ENCODE measurements around the gene ADCYAP1.
"Not testable (repeated sequence)": the region's sequence is repeated elsewhere in the genome, so short reads cannot be mapped to it uniquely, and the experiment has no call there.

ADCYAP1 gene

DNA sequence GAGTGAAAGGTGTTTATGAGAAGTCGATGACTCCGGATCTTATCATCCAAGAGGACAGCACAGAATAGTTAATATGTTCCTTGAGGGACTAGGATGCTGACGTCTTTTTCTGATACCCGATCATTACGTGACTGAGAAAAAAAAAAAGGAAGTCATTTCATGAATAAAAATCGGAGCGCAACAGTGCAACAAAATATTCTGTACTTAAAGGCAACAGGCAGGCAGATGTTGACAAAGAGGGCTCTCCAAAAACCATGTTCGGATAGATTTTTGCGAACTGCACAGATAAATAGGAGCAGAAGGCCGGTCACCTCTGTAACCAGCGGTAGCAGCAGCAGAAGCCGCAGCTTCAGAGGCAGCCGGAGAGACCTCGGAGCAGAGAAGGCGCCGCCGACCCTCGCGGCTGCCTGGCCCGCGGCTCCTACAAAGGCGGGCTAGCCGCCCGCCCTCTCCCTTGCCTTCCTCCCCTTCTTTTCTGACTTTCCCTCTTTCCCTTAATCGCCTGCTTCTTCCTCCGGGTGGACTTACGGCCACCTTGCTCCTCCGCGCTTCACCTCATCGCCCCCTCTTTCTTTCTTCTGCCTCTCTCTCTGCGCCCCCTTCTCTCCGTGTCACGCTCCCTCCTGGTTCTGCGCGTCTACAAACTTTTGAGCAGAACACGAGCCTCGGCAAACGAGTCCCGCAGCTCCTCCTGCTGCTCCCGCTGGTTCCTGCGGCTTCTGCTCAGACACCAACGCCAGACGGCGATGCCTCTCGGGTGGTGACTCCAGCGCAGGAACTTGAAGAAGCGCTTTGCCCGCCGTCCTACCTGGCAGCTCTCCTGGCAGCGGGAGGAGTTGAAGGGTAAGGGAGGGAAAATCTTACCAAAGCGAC, at the start of gene ADCYAP1:
TSS of gene ADCYAP1 (plus strand) at position 654 of the 873 bp plus-strand sequence. CDS start 516 bp downstream, outside the sequence.
- peaks cover 99% of the 10 kb centered on the region for H3K27me3 ChIP-seq (ENCODE audit: insufficient read depth, low read length)
- no peaks in the 10 kb centered on the region for H3K79me2 ChIP-seq (ENCODE audit: control insufficient read depth, insufficient read depth, low read length, unreplicated experiment)
- H2AFZ ChIP-seq (ENCODE audit: low read length, unreplicated experiment): no peak within 1 kb of the TSS
- H3K4me3 ChIP-seq (ENCODE audit: low read depth, low read length): no peak within 1 kb of the TSS
- H3K4me1 ChIP-seq (ENCODE audit: control insufficient read depth, insufficient read depth, low read length, unreplicated experiment): no peaks in the 10 kb centered on the region
- H3K27ac ChIP-seq (ENCODE audit: low read depth, low read length): no peak within 1 kb of the TSS
- no peaks in the 10 kb centered on the region for H3K36me3 ChIP-seq (ENCODE audit: insufficient read depth, low read length)

GRCh38 chr18:857986-858385, 46.7 kb upstream of the ADCYAP1 start:
- no peaks in the 10 kb centered on the region for H3K79me2 ChIP-seq (ENCODE audit: control insufficient read depth, insufficient read depth, low read length, unreplicated experiment)
- no peak overlapping the region for H3K4me3 ChIP-seq (ENCODE audit: low read depth, low read length)
- no peaks in the 10 kb centered on the region for H3K27me3 ChIP-seq (ENCODE audit: insufficient read depth, low read length)
- no peaks in the 10 kb centered on the region for H3K4me1 ChIP-seq (ENCODE audit: control insufficient read depth, insufficient read depth, low read length, unreplicated experiment)
- H3K36me3 ChIP-seq (ENCODE audit: insufficient read depth, low read length): no peaks in the 10 kb centered on the region
- H2AFZ ChIP-seq (ENCODE audit: low read length, unreplicated experiment): no peak overlapping the region
- no peak overlapping the region for H3K27ac ChIP-seq (ENCODE audit: low read depth, low read length)

DNA sequence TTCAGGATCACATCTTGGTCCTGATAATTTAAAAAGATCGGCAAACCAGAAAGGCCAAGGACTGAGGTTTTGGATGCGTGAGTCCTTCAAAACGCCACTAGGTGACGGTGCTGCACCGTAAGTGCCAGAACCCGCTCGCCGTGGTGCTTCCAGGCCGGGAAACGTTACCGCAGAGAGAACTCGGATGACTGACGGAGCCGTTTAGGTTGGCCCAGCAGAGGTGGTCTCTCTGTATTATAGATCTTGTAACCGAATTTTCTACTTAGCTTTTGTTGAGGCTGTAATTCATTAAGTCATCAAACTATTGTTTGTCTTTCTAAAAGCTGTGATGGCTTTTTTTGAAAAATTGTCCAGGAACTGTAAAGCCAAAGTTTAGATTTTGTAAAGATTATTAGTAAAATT, 39.8 kb upstream of the ADCYAP1 start:
- Histone ChIP-seq H3K4me1 (ENCODE audit: control insufficient read depth, insufficient read depth, low read length, unreplicated experiment) (no peaks in the 10 kb centered on the region), H2AFZ (ENCODE audit: low read length, unreplicated experiment) (no peak overlapping the region), H3K27me3 (ENCODE audit: insufficient read depth, low read length) (peaks cover 21% of the 10 kb centered on the region), H3K27ac (ENCODE audit: low read depth, low read length) (no peak overlapping the region), H3K36me3 (ENCODE audit: insufficient read depth, low read length) (no peaks in the 10 kb centered on the region), H3K4me3 (ENCODE audit: low read depth, low read length) (no peak overlapping the region), H3K79me2 (ENCODE audit: control insufficient read depth, insufficient read depth, low read length, unreplicated experiment) (no peaks in the 10 kb centered on the region)

GRCh38 chr18:867257-867656, 37.4 kb upstream of the ADCYAP1 start:
- Histone ChIP-seq H3K36me3 (ENCODE audit: insufficient read depth, low read length) (no peaks in the 10 kb centered on the region), H2AFZ (ENCODE audit: low read length, unreplicated experiment) (no peak overlapping the region), H3K27me3 (ENCODE audit: insufficient read depth, low read length) (peaks cover 24% of the 10 kb centered on the region), H3K4me1 (ENCODE audit: control insufficient read depth, insufficient read depth, low read length, unreplicated experiment) (no peaks in the 10 kb centered on the region), H3K79me2 (ENCODE audit: control insufficient read depth, insufficient read depth, low read length, unreplicated experiment) (no peaks in the 10 kb centered on the region), H3K27ac (ENCODE audit: low read depth, low read length) (no peak overlapping the region), H3K4me3 (ENCODE audit: low read depth, low read length) (no peak overlapping the region)

- not testable (repeated sequence) for H3K79me2 ChIP-seq (ENCODE audit: control insufficient read depth, insufficient read depth, low read length, unreplicated experiment); H2AFZ ChIP-seq (ENCODE audit: low read length, unreplicated experiment); H3K36me3 ChIP-seq (ENCODE audit: insufficient read depth, low read length); H3K4me1 ChIP-seq (ENCODE audit: control insufficient read depth, insufficient read depth, low read length, unreplicated experiment); H3K27ac ChIP-seq (ENCODE audit: low read depth, low read length); H3K4me3 ChIP-seq (ENCODE audit: low read depth, low read length)
- peaks cover 14% of the 10 kb centered on the region for H3K27me3 ChIP-seq (ENCODE audit: insufficient read depth, low read length)
These were observed 31.2 kb upstream of the ADCYAP1 start for GRCh38 chr18:873426-873825.

DNA sequence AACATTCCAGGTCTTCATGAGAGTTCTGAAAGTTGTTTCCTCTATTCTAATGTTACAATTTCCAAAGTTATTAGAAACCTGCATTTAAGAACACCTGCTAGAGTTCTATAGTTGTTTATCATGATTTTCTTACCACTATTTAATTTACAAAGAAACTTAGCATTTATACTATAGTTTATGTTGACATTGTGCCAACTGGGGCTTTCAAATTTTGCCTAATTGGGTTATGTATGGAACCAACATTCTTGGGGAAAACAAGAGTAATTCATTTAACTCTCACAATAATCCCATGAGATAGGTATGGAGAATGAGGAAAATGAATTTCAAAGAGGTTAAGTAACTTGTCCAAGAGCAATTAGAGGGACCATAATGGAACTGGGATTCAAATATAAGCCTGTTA, 28.8 kb upstream of the ADCYAP1 start:
- H3K36me3 ChIP-seq (ENCODE audit: insufficient read depth, low read length): no peaks in the 10 kb centered on the region
- no peak overlapping the region for H3K4me3 ChIP-seq (ENCODE audit: low read depth, low read length)
- H3K27ac ChIP-seq (ENCODE audit: low read depth, low read length): no peak overlapping the region
- H3K79me2 ChIP-seq (ENCODE audit: control insufficient read depth, insufficient read depth, low read length, unreplicated experiment): no peaks in the 10 kb centered on the region
- H3K27me3 ChIP-seq (ENCODE audit: insufficient read depth, low read length): peaks cover 20% of the 10 kb centered on the region
- no peak overlapping the region for H2AFZ ChIP-seq (ENCODE audit: low read length, unreplicated experiment)
- H3K4me1 ChIP-seq (ENCODE audit: control insufficient read depth, insufficient read depth, low read length, unreplicated experiment): no peaks in the 10 kb centered on the region

DNA sequence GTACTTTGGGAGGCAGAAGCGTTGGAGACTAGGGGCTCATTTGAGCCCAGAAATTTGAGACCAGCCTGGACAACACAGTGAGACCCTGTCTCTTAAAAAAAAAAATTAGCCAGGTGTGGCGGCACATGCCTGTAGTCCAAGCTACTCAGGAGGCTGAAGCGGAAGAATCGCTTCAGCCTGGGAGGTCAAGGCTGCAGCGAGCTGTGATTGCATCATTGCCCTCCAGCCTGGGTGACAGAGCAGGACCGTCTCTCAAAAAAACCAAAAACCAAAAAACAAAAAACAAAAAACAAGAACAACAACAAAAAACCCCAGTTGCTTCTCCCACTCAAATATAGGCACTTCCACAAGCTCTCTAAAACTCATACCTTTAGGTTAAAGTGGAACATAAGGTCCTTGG, 27.4 kb upstream of the ADCYAP1 start:
- H3K36me3 ChIP-seq (ENCODE audit: insufficient read depth, low read length): no peaks in the 10 kb centered on the region
- H3K27me3 ChIP-seq (ENCODE audit: insufficient read depth, low read length): peaks cover 19% of the 10 kb centered on the region
- no peaks in the 10 kb centered on the region for H3K4me1 ChIP-seq (ENCODE audit: control insufficient read depth, insufficient read depth, low read length, unreplicated experiment)
- H3K27ac ChIP-seq (ENCODE audit: low read depth, low read length): no peak overlapping the region
- H3K79me2 ChIP-seq (ENCODE audit: control insufficient read depth, insufficient read depth, low read length, unreplicated experiment): no peaks in the 10 kb centered on the region
- no peak overlapping the region for H2AFZ ChIP-seq (ENCODE audit: low read length, unreplicated experiment)
- no peak overlapping the region for H3K4me3 ChIP-seq (ENCODE audit: low read depth, low read length)

DNA sequence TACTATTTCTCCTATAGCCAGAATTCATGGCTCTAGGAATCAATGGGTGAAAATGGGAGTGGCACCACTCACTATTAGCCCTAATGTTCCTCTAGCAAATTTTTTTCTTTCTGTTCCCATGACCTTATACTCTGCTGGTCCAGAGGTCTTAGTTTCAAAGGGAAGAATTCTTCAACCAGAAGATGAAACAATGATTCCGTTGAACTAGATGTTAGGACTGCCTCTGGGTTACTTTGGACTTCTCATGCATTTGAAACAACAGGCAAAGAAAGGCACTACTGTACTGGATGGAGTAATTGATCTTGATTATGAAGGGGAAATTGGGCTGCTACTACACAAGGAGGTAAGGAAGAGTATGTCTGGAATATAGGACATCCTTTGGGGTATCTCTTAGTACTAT, 18.6 kb upstream of the ADCYAP1 start:
- no peaks in the 10 kb centered on the region for H3K36me3 ChIP-seq (ENCODE audit: insufficient read depth, low read length)
- H3K4me1 ChIP-seq (ENCODE audit: control insufficient read depth, insufficient read depth, low read length, unreplicated experiment): no peaks in the 10 kb centered on the region
- no peak overlapping the region for H3K4me3 ChIP-seq (ENCODE audit: low read depth, low read length)
- H3K27me3 ChIP-seq (ENCODE audit: insufficient read depth, low read length): peaks cover 17% of the 10 kb centered on the region
- no peak overlapping the region for H2AFZ ChIP-seq (ENCODE audit: low read length, unreplicated experiment)
- H3K27ac ChIP-seq (ENCODE audit: low read depth, low read length): no peak overlapping the region
- no peaks in the 10 kb centered on the region for H3K79me2 ChIP-seq (ENCODE audit: control insufficient read depth, insufficient read depth, low read length, unreplicated experiment)

- Histone ChIP-seq H3K27me3 (ENCODE audit: insufficient read depth, low read length) (peaks cover 28% of the 10 kb centered on the region), H3K36me3 (ENCODE audit: insufficient read depth, low read length) (no peaks in the 10 kb centered on the region), H3K4me3 (ENCODE audit: low read depth, low read length) (no peak overlapping the region), H3K4me1 (ENCODE audit: control insufficient read depth, insufficient read depth, low read length, unreplicated experiment) (no peaks in the 10 kb centered on the region), H3K79me2 (ENCODE audit: control insufficient read depth, insufficient read depth, low read length, unreplicated experiment) (no peaks in the 10 kb centered on the region), H3K27ac (ENCODE audit: low read depth, low read length) (no peak overlapping the region), H2AFZ (ENCODE audit: low read length, unreplicated experiment) (no peak overlapping the region)
These were observed 17.0 kb upstream of the ADCYAP1 start for GRCh38 chr18:887716-888115.

DNA sequence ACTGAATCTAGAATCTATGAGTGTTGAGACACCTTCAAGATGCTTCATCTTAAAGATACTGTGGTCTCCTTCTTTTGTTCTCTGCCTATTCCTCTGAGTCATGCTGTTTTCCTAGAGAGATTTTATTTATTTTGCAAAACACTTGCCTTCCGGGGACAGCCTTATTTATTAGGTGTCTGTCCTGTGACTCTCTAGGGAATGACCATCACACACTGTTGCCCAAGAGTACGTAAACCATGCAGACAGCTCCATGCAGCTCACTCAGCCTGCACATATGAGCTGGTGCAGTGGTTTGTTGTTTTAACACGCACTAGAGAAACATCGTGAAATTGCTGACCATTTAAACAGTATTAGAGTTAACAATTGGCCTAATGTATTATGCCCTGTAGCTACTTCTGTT, 12.4 kb upstream of the ADCYAP1 start:
- no peak overlapping the region for H3K4me3 ChIP-seq (ENCODE audit: low read depth, low read length)
- H2AFZ ChIP-seq (ENCODE audit: low read length, unreplicated experiment): no peak overlapping the region
- H3K36me3 ChIP-seq (ENCODE audit: insufficient read depth, low read length): no peaks in the 10 kb centered on the region
- no peaks in the 10 kb centered on the region for H3K79me2 ChIP-seq (ENCODE audit: control insufficient read depth, insufficient read depth, low read length, unreplicated experiment)
- peaks cover 33% of the 10 kb centered on the region for H3K27me3 ChIP-seq (ENCODE audit: insufficient read depth, low read length)
- no peaks in the 10 kb centered on the region for H3K4me1 ChIP-seq (ENCODE audit: control insufficient read depth, insufficient read depth, low read length, unreplicated experiment)
- H3K27ac ChIP-seq (ENCODE audit: low read depth, low read length): no peak overlapping the region

- Histone ChIP-seq H3K4me1 (ENCODE audit: control insufficient read depth, insufficient read depth, low read length, unreplicated experiment) (no peaks in the 10 kb centered on the region), H3K27ac (ENCODE audit: low read depth, low read length) (no peak overlapping the region), H3K79me2 (ENCODE audit: control insufficient read depth, insufficient read depth, low read length, unreplicated experiment) (no peaks in the 10 kb centered on the region), H3K27me3 (ENCODE audit: insufficient read depth, low read length) (peaks cover 59% of the 10 kb centered on the region), H3K36me3 (ENCODE audit: insufficient read depth, low read length) (no peaks in the 10 kb centered on the region), H2AFZ (ENCODE audit: low read length, unreplicated experiment) (no peak overlapping the region), H3K4me3 (ENCODE audit: low read depth, low read length) (no peak overlapping the region)
These were observed 8.4 kb upstream of the ADCYAP1 start for GRCh38 chr18:896315-896714.
